ACC112 (cell line): ENCODE data around the gene TNFRSF1B.

Source experiments
- H2AFZ ChIP-seq: fragments of 200-600 bp; sonication (generic); one replicate; pipeline ENCODE4 v1.6.0; 2017; ENCODE audit warnings: antibody characterized with exemption, low read length; ENCODE audit not compliant: unreplicated experiment
- H3K27ac ChIP-seq: fragments of 200-600 bp; sonication (generic); 2 replicates; pipeline ENCODE4 v1.5.1; 2014; ENCODE audit warnings: low read depth, mild to moderate bottlenecking, antibody characterized with exemption, low read length, moderate library complexity
- H3K27me3 ChIP-seq: fragments of 200-600 bp; sonication (generic); 2 replicates; pipeline ENCODE4 v1.6.1; 2014; ENCODE audit warnings: mild to moderate bottlenecking, antibody characterized with exemption, low read length, moderate library complexity, mixed read lengths; ENCODE audit not compliant: insufficient read depth
- H3K36me3 ChIP-seq: fragments of 200-600 bp; sonication (generic); 2 replicates; pipeline ENCODE4 v1.6.1; 2016; ENCODE audit warnings: mild to moderate bottlenecking, antibody characterized with exemption, low read length, moderate library complexity, mixed read lengths; ENCODE audit not compliant: insufficient read depth
- H3K4me1 ChIP-seq: fragments of 200-600 bp; sonication (generic); one replicate; pipeline ENCODE4 v1.6.1; 2016; ENCODE audit warnings: low read length, mixed read lengths; ENCODE audit not compliant: insufficient read depth, unreplicated experiment, control insufficient read depth
- H3K4me3 ChIP-seq: fragments of 200-600 bp; sonication (generic); 2 replicates; pipeline ENCODE4 v1.5.1; 2014; ENCODE audit warnings: mild to moderate bottlenecking, low read depth, low read length
- H3K79me2 ChIP-seq: fragments of 200-600 bp; sonication (generic); one replicate; pipeline ENCODE4 v1.6.0; 2016; ENCODE audit warnings: low read length; ENCODE audit not compliant: control insufficient read depth, unreplicated experiment, insufficient read depth

TNFRSF1B gene

GRCh38 chr1:12177156-12177998 is 10.6 kb downstream of the TNFRSF1B start:
- peaks cover 41% of the 10 kb centered on the region for H3K79me2 ChIP-seq
- peak overlapping the region; percentile 35; the same call in 1 of the 2 replicates for H3K27ac ChIP-seq
- H3K27me3 ChIP-seq, result no peaks in the 10 kb centered on the region
- no peaks in the 10 kb centered on the region for H3K36me3 ChIP-seq
- no peak overlapping the region for H2AFZ ChIP-seq
- peaks cover 40% of the 10 kb centered on the region for H3K4me1 ChIP-seq
- H3K4me3 ChIP-seq, result no peak overlapping the region

GRCh38 chr1:12177999-12178441 is 11.2 kb downstream of the TNFRSF1B start:
- Histone ChIP-seq H2AFZ (no peak overlapping the region), H3K4me3 (no peak overlapping the region), H3K27me3 (no peaks in the 10 kb centered on the region), H3K27ac (peak overlapping the region; percentile 62; the same call in 1 of the 2 replicates), H3K79me2 (peaks cover 39% of the 10 kb centered on the region), H3K36me3 (no peaks in the 10 kb centered on the region), H3K4me1 (peaks cover 43% of the 10 kb centered on the region)

GRCh38 chr1:12178511-12178910 is 11.7 kb downstream of the TNFRSF1B start:
- Histone ChIP-seq H3K4me1 (peaks cover 39% of the 10 kb centered on the region), H3K4me3 (no peak overlapping the region), H3K79me2 (peaks cover 34% of the 10 kb centered on the region), H3K27me3 (no peaks in the 10 kb centered on the region), H3K36me3 (no peaks in the 10 kb centered on the region), H2AFZ (no peak overlapping the region), H3K27ac (peak overlapping the region; percentile 62; the same call in 1 of the 2 replicates)

GRCh38 chr1:12179111-12179519 is 12.3 kb downstream of the TNFRSF1B start:
- Histone ChIP-seq H3K27me3 (no peaks in the 10 kb centered on the region), H3K4me3 (no peak overlapping the region), H3K79me2 (peaks cover 31% of the 10 kb centered on the region), H2AFZ (no peak overlapping the region), H3K27ac (peak overlapping the region; percentile 62; the same call in 1 of the 2 replicates), H3K36me3 (no peaks in the 10 kb centered on the region), H3K4me1 (peaks cover 41% of the 10 kb centered on the region)

GRCh38 chr1:12179676-12180075 is 12.9 kb downstream of the TNFRSF1B start:
- H2AFZ ChIP-seq, result no peak overlapping the region
- no peak overlapping the region for H3K27ac ChIP-seq
- H3K27me3 ChIP-seq, result no peaks in the 10 kb centered on the region
- H3K79me2 ChIP-seq, result peaks cover 27% of the 10 kb centered on the region
- peaks cover 44% of the 10 kb centered on the region for H3K4me1 ChIP-seq
- no peak overlapping the region for H3K4me3 ChIP-seq
- H3K36me3 ChIP-seq, result no peaks in the 10 kb centered on the region

- H2AFZ ChIP-seq, result no peak overlapping the region
- peaks cover 47% of the 10 kb centered on the region for H3K4me1 ChIP-seq
- H3K36me3 ChIP-seq, result no peaks in the 10 kb centered on the region
- no peak overlapping the region for H3K27ac ChIP-seq
- peaks cover 27% of the 10 kb centered on the region for H3K79me2 ChIP-seq
- no peaks in the 10 kb centered on the region for H3K27me3 ChIP-seq
- H3K4me3 ChIP-seq, result no peak overlapping the region
Measured at GRCh38 chr1:12180315-12180714, 13.5 kb downstream of the TNFRSF1B start.

GRCh38 chr1:12180903-12181302 is 14.1 kb downstream of the TNFRSF1B start:
- Histone ChIP-seq H3K27ac (no peak overlapping the region), H3K79me2 (peaks cover 30% of the 10 kb centered on the region), H3K27me3 (no peaks in the 10 kb centered on the region), H3K4me1 (peaks cover 52% of the 10 kb centered on the region), H3K36me3 (no peaks in the 10 kb centered on the region), H2AFZ (no peak overlapping the region), H3K4me3 (no peak overlapping the region)

GRCh38 chr1:12181568-12181967 is 14.8 kb downstream of the TNFRSF1B start:
- H3K4me1 ChIP-seq, result peaks cover 59% of the 10 kb centered on the region
- no peaks in the 10 kb centered on the region for H3K36me3 ChIP-seq
- H3K27me3 ChIP-seq, result no peaks in the 10 kb centered on the region
- no peak overlapping the region for H3K4me3 ChIP-seq
- H2AFZ ChIP-seq, result no peak overlapping the region
- H3K27ac ChIP-seq, result peak overlapping the region; percentile 27; the same call in 1 of the 2 replicates
- peaks cover 30% of the 10 kb centered on the region for H3K79me2 ChIP-seq

- Histone ChIP-seq H3K4me1 (peaks cover 57% of the 10 kb centered on the region), H2AFZ (no peak overlapping the region), H3K27ac (peak overlapping the region; percentile 27; the same call in 1 of the 2 replicates), H3K79me2 (peaks cover 32% of the 10 kb centered on the region), H3K36me3 (no peaks in the 10 kb centered on the region), H3K4me3 (no peak overlapping the region), H3K27me3 (no peaks in the 10 kb centered on the region)
Measured at GRCh38 chr1:12182410-12182984, 15.7 kb downstream of the TNFRSF1B start.

GRCh38 chr1:12183095-12183794 is 16.5 kb downstream of the TNFRSF1B start:
- H2AFZ ChIP-seq, result no peak overlapping the region
- H3K4me1 ChIP-seq, result peaks cover 52% of the 10 kb centered on the region
- peak overlapping the region; percentile 0; the same call in 1 of the 2 replicates for H3K4me3 ChIP-seq
- H3K27ac ChIP-seq, result peak overlapping the region; percentile 75
- H3K79me2 ChIP-seq, result peaks cover 36% of the 10 kb centered on the region
- no peaks in the 10 kb centered on the region for H3K27me3 ChIP-seq
- no peaks in the 10 kb centered on the region for H3K36me3 ChIP-seq
